Thyroid gland (tissue), 4 donors: ENCODE measurements around the gene KATNAL1. TPM values are rescaled to one million over a fixed set of nuclear protein-coding genes. Genes with fewer than 3 reads are reported as not detected.

Experiments
- DNase-seq, 2 donors: peaks; one replicate each; pipeline ENCODE4 v3.0.0-alpha.2; 2019
- H3K27ac ChIP-seq, 3 donors: fragments of 200-600 bp; sonication (generic); 1 replicate in 2 of 3; 2 replicates in 1 of 3; pipeline ENCODE4 v1.5.1; 2016 to 2019; ENCODE audit warnings: mild to moderate bottlenecking in 1 of 3, moderate library complexity in 1 of 3
- H3K27me3 ChIP-seq: fragments of 200-600 bp; sonication (generic); one replicate; pipeline ENCODE4 v1.5.1; 2019
- H3K36me3 ChIP-seq, 2 donors: fragments of 200-600 bp; sonication (generic); one replicate each; pipeline ENCODE4 v1.5.1; 2016 to 2019
- H3K4me1 ChIP-seq, 2 donors: fragments of 200-600 bp; sonication (generic); one replicate each; pipeline ENCODE4 v1.5.1; 2017 to 2019
- H3K4me3 ChIP-seq, 3 donors: fragments of 200-600 bp; sonication (generic); replicated peaks in 1 of 3; 1 replicate in 2 of 3; 2 replicates in 1 of 3; pipeline ENCODE4 v1.5.1; 2016; ENCODE audit warnings: mild to moderate bottlenecking in 1 of 3
- H3K9me3 ChIP-seq: fragments of 200-600 bp; sonication (generic); one replicate; pipeline ENCODE4 v1.5.1; 2017
- CTCF ChIP-seq, 6 experiments: fragments of 200-600 bp in 3 of 6; fragments of 450-650 bp in 3 of 6; sonication (generic) in 3 of 6; IDR thresholded peaks; one replicate each; pipeline ENCODE4 v1.5.1; 2016 to 2019; ENCODE audit warnings: antibody characterized with exemption in 6 of 6, mild to moderate bottlenecking in 2 of 6, inconsistent platforms in 1 of 6, moderate library complexity in 1 of 6
- POLR2A ChIP-seq, 2 donors: fragments of 450-650 bp; IDR thresholded peaks; one replicate each; pipeline ENCODE4 v1.6.1; 2017; ENCODE audit warnings: antibody characterized with exemption in 2 of 2, mild to moderate bottlenecking in 2 of 2, moderate library complexity in 1 of 2
- WGBS, 2 donors: methylation state at CpG; one replicate each; pipeline ENCODE4 v1.1.5; 2017; 5-methylcytosine and 5-hydroxymethylcytosine counted together
- intact Hi-C: fragments of 100-400 bp; cut with DNase I; formaldehyde crosslinking; loops from one replicate; pipeline ENCODE4 v1.15.1; 2023
- total RNA-seq, 4 donors: library from RNA; depleted of rRNA; stranded (reverse); fragments of >200 nt; gene quantifications; one replicate each; pipeline ENCODE4 v1.2.3, GENCODE V29; 2016

Gene KATNAL1
- total RNA-seq, 4 donors from 2014 or later: 8.0 to 25.7 (median 9.5) TPM

- WGBS, 2 donors: 81 to 92% methylated on average over 2 of the region's 2 CpGs
- no peak for TF ChIP-seq CTCF (IDR thresholded peaks at IDR 0.05)
- no peak for TF ChIP-seq POLR2A (IDR thresholded peaks at IDR 0.05)
- no peak overlapping the region for H3K4me3 ChIP-seq
- no peaks in the 10 kb centered on the region for H3K4me1 ChIP-seq
- H3K27me3 ChIP-seq: no peaks in the 10 kb centered on the region
- no peak overlapping the region for H3K27ac ChIP-seq
- H3K9me3 ChIP-seq: no peaks in the 10 kb centered on the region
- intact Hi-C loops: no loop called here
- no peak for DNase-seq
- peaks cover 0 to 3% of the 10 kb centered on the region in 2 donors for H3K36me3 ChIP-seq
Measured at GRCh38 chr13:30234619-30235162, 72.7 kb downstream of the KATNAL1 start.

GRCh38 chr13:30224732-30225131 is 82.6 kb downstream of the KATNAL1 start:
- no peak for DNase-seq

DNA sequence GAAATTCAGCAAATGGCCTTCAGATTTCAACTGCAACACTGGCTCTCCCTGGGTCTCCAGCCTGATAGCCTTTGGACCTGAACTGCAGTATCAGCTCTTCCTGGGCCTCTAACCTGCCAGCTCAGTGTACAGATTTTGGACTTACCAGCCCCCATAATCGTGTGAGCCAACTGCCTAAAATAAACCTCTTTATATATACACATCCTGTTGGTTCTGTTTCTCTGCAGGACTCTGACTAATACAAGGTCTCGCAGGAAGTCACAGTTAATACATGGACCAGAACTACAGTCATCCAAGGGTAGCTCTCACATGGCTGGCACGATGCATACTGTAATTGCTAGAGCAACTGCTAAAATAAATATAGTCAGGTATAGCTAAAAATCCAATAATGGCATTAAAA is 85.1 kb downstream of the KATNAL1 start:
- no peak for DNase-seq
- intact Hi-C loops: no loop called here
- H3K27ac ChIP-seq: no peak overlapping the region
- H3K9me3 ChIP-seq: no peaks in the 10 kb centered on the region
- no peaks in the 10 kb centered on the region for H3K36me3 ChIP-seq
- 82 to 91% methylated on average over 3 of the region's 3 CpGs for WGBS, 2 donors
- TF ChIP-seq CTCF (IDR thresholded peaks at IDR 0.05) (no peak), POLR2A (IDR thresholded peaks at IDR 0.05) (no peak)
- H3K27me3 ChIP-seq: no peaks in the 10 kb centered on the region
- no peaks in the 10 kb centered on the region for H3K4me1 ChIP-seq
- H3K4me3 ChIP-seq: no peak overlapping the region

More at GRCh38 chr13:30224732-30225131, 82.6 kb downstream of the KATNAL1 start:
- Histone ChIP-seq H3K27ac (no peak overlapping the region), H3K9me3 (no peaks in the 10 kb centered on the region), H3K4me1 (no peaks in the 10 kb centered on the region), H3K4me3 (no peak overlapping the region), H3K27me3 (no peaks in the 10 kb centered on the region), H3K36me3 (no peaks in the 10 kb centered on the region)
- intact Hi-C loops: no loop called here
- no peak for TF ChIP-seq CTCF (IDR thresholded peaks at IDR 0.05)
- no peak for TF ChIP-seq POLR2A (IDR thresholded peaks at IDR 0.05)

- 77 to 80% methylated on average over 2 of the region's 2 CpGs for WGBS, 2 donors
- intact Hi-C loops: no loop called here
Measured at GRCh38 chr13:30216111-30216510, 91.2 kb downstream of the KATNAL1 start.

DNA sequence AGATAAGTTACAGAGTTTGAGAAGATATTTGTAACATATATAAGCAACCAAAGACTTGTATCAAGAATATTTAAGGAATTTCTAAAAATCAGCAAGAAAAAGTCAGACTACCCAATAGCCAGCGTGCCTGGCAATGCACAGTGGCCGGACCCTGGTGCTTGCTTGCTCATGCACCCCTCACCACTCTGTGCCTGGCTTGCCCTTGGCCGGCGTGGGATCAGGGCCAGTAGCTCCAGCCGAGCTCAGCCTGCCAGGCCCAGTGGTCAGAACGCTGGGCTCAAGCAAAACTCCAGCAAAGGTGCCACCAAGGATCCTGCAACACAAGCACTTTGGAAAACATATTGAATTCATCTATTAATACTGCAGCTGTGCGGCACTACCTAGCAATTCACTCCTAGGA is 95.1 kb downstream of the KATNAL1 start:
- no peak for TF ChIP-seq CTCF (IDR thresholded peaks at IDR 0.05)
- no peak for TF ChIP-seq POLR2A (IDR thresholded peaks at IDR 0.05)
- no peak for DNase-seq
- 94 to 97% methylated on average over 7 of the region's 7 CpGs for WGBS, 2 donors
- Histone ChIP-seq H3K4me1 (no peaks in the 10 kb centered on the region), H3K9me3 (no peaks in the 10 kb centered on the region), H3K27me3 (no peaks in the 10 kb centered on the region), H3K27ac (no peak overlapping the region), H3K4me3 (no peak overlapping the region), H3K36me3 (no peaks in the 10 kb centered on the region)
- intact Hi-C loops: no loop called here

More at GRCh38 chr13:30216111-30216510, 91.2 kb downstream of the KATNAL1 start:
- H3K9me3 ChIP-seq: no peaks in the 10 kb centered on the region
- H3K36me3 ChIP-seq: no peaks in the 10 kb centered on the region
- H3K4me1 ChIP-seq: no peaks in the 10 kb centered on the region
- no peak overlapping the region for H3K4me3 ChIP-seq
- TF ChIP-seq CTCF (IDR thresholded peaks at IDR 0.05): no peak
- TF ChIP-seq POLR2A (IDR thresholded peaks at IDR 0.05): no peak
- no peaks in the 10 kb centered on the region for H3K27me3 ChIP-seq
- DNase-seq: no peak
- no peak overlapping the region for H3K27ac ChIP-seq
